SK-N-MC (cell line): Measurements from ENCODE around the gene ST8SIA6.

Experiments used
- EZH2 ChIP-seq: fragments of 200-600 bp; sonication (generic); IDR thresholded peaks from one replicate; pipeline ENCODE4 v1.6.1; 2017; ENCODE audit warnings: antibody characterized with exemption
- FOXP2 ChIP-seq: optimal IDR thresholded peaks from 2 replicates; pipeline ENCODE3; 2011; ENCODE audit warnings: mild to moderate bottlenecking, moderate library complexity; ENCODE audit not compliant: insufficient read depth; ENCODE audit errors: extremely low read length, control extremely low read depth
- POLR2AphosphoS5 ChIP-seq: IDR thresholded peaks from 2 replicates; pipeline ENCODE4 v1.6.1; 2012; ENCODE audit warnings: mild to moderate bottlenecking, low read depth, low read length, borderline replicate concordance

DNA sequence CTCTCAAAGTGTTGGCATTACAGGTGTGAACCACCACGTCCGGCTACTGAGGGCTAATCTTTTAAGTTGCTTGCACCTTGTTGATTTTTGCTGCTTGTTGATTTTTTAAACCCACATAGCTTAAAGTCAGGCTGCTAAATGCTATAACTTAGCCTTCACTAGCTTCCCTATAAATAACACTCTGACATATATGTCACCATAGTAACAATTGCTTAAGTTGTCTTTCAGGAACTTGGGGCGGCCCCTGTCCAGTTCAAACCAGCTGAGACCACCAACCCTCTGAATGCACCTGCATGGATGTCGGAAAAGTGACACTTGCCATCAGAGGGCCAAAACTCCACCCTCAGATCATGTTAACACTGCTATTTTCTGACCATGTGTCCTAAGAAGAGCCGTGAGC is 47.3 kb downstream of the ST8SIA6 start:
- TF ChIP-seq EZH2 (no peak), POLR2AphosphoS5 (no peak), FOXP2 (no peak)
